ENCODE results near the gene C3orf33. TPM values are rescaled to one million over a fixed set of nuclear protein-coding genes. Genes with fewer than 3 reads are reported as not detected.

Gene C3orf33
- total and polyA plus RNA-seq, 4 donors: 1.2 to 2.4 (median 1.7) TPM

- H3K9ac ChIP-seq (ENCODE audit: low read depth in 1 of 2, low read length in 2 of 2): no peak overlapping the region
- DNase-seq (ENCODE audit: low spot score): no peak
- TF ChIP-seq GABPA (IDR thresholded peaks at IDR 0.05 in 1 of 2, conservative IDR thresholded peaks at IDR 0.05 in 1 of 2): no peak
- no peak overlapping the region for H3K4me3 ChIP-seq (ENCODE audit: low read depth in 1 of 3, low read length in 3 of 3)
- no peak overlapping the region for H3K27ac ChIP-seq (ENCODE audit: low read depth in 1 of 2, low read length in 2 of 2)
- no peaks in the 10 kb centered on the region for H3K36me3 ChIP-seq (ENCODE audit: control insufficient read depth in 4 of 4, insufficient read depth in 3 of 4, low read depth in 1 of 4, low read length in 3 of 4)
- H3K27me3 ChIP-seq (ENCODE audit: control insufficient read depth in 4 of 4, insufficient read depth in 4 of 4, low read length in 3 of 4): no peaks in the 10 kb centered on the region
- no peaks in the 10 kb centered on the region for H3K9me3 ChIP-seq (ENCODE audit: control insufficient read depth in 4 of 4, low read length in 3 of 4)
- H3K4me1 ChIP-seq (ENCODE audit: control insufficient read depth in 4 of 4, insufficient read depth in 4 of 4, low read length in 3 of 4): peaks cover 0 to 16% (median 8%) of the 10 kb centered on the region in 4 donors
- 59% methylated on average over 5 of the region's 5 CpGs for WGBS
Measured at GRCh38 chr3:155739154-155739553, 66.9 kb downstream of the C3orf33 start.

GRCh38 chr3:155738580-155739076 lies 67.5 kb downstream of the C3orf33 start:
- WGBS: 85% methylated on average over 13 of the region's 13 CpGs
- H3K9ac ChIP-seq (ENCODE audit: low read depth in 1 of 2, low read length in 2 of 2): no peak overlapping the region
- no peak overlapping the region for H3K4me3 ChIP-seq (ENCODE audit: low read depth in 1 of 3, low read length in 3 of 3)

GRCh38 chr3:155737844-155738460 lies 68.1 kb downstream of the C3orf33 start:
- Histone ChIP-seq H3K27me3 (ENCODE audit: control insufficient read depth in 4 of 4, insufficient read depth in 4 of 4, low read length in 3 of 4) (no peaks in the 10 kb centered on the region), H3K36me3 (ENCODE audit: control insufficient read depth in 4 of 4, insufficient read depth in 3 of 4, low read depth in 1 of 4, low read length in 3 of 4) (no peaks in the 10 kb centered on the region), H3K9ac (ENCODE audit: low read depth in 1 of 2, low read length in 2 of 2) (no peak overlapping the region), H3K4me1 (ENCODE audit: control insufficient read depth in 4 of 4, insufficient read depth in 4 of 4, low read length in 3 of 4) (peaks cover 0 to 9% (median 5%) of the 10 kb centered on the region in 4 donors), H3K27ac (ENCODE audit: low read depth in 1 of 2, low read length in 2 of 2) (no peak overlapping the region), H3K9me3 (ENCODE audit: control insufficient read depth in 4 of 4, low read length in 3 of 4) (no peaks in the 10 kb centered on the region), H3K4me3 (ENCODE audit: low read depth in 1 of 3, low read length in 3 of 3) (no peak overlapping the region)
- WGBS: 32% methylated on average over 8 of the region's 8 CpGs
- DNase-seq (ENCODE audit: low spot score): no peak
- TF ChIP-seq FOXA2 (IDR thresholded peaks at IDR 0.05) (no peak), JUND (IDR thresholded peaks at IDR 0.05) (peak in 1 of 2 donors; percentile 17), FOXA1 (IDR thresholded peaks at IDR 0.05) (no peak), NR2F2 (IDR thresholded peaks at IDR 0.05) (no peak), HNF4A (conservative IDR thresholded peaks at IDR 0.05) (peak in 1 of 2 donors; percentile 13), REST (IDR thresholded peaks at IDR 0.05) (no peak), SP1 (IDR thresholded peaks at IDR 0.05) (peak; percentile 52), RXRA (IDR thresholded peaks at IDR 0.05) (no peak), MAX (IDR thresholded peaks at IDR 0.05) (no peak)

More at GRCh38 chr3:155738580-155739076, 67.5 kb downstream of the C3orf33 start:
- Histone ChIP-seq H3K27me3 (ENCODE audit: control insufficient read depth in 4 of 4, insufficient read depth in 4 of 4, low read length in 3 of 4) (no peaks in the 10 kb centered on the region), H3K36me3 (ENCODE audit: control insufficient read depth in 4 of 4, insufficient read depth in 3 of 4, low read depth in 1 of 4, low read length in 3 of 4) (no peaks in the 10 kb centered on the region), H3K4me1 (ENCODE audit: control insufficient read depth in 4 of 4, insufficient read depth in 4 of 4, low read length in 3 of 4) (peaks cover 0 to 10% (median 5%) of the 10 kb centered on the region in 4 donors), H3K9me3 (ENCODE audit: control insufficient read depth in 4 of 4, low read length in 3 of 4) (no peaks in the 10 kb centered on the region), H3K27ac (ENCODE audit: low read depth in 1 of 2, low read length in 2 of 2) (no peak overlapping the region)
- TF ChIP-seq MAX (IDR thresholded peaks at IDR 0.05): no peak
- no peak for TF ChIP-seq FOXA2 (IDR thresholded peaks at IDR 0.05)
- no peak for TF ChIP-seq HNF4G (IDR thresholded peaks at IDR 0.05)
- DNase-seq (ENCODE audit: low spot score): no peak

Measured in liver (tissue), 9 donors.